ENCODE results near the gene RPN2. TPM values are rescaled to one million over a fixed set of nuclear protein-coding genes. Genes with fewer than 3 reads are reported as not detected.

Gene RPN2
- total RNA-seq, 1 experiment from 2014 or later, result 222 TPM

DNA sequence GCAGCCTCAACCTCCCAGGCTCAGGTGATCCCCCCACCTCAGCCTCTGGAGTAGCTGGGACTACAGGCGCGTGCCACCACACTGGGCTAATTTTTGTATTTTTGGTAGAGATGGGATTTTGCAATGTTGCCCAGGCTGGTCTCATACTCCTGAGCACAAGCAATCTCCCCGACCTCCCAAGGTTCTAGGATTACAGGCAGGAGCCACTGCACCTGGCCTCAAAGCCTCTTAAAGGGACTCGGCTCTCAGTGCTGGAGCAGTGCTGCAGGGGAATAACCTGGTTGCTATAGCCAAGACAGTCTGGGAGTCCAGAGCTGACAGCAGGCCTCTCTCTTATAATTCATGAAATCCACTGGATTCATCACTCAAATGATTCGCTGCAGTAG lies 65.4 kb downstream of the RPN2 start:
- H3K4me3 ChIP-seq (ENCODE audit: low read depth, low read length, poor library complexity, severe bottlenecking), result no peak overlapping the region
- no peaks in the 10 kb centered on the region for H3K4me1 ChIP-seq (ENCODE audit: insufficient read depth, low read length, poor library complexity, severe bottlenecking)
- H3K36me3 ChIP-seq (ENCODE audit: insufficient read depth, low read length, poor library complexity, severe bottlenecking), result peaks cover 39% of the 10 kb centered on the region
- BruUV-seq (replicated peaks), result no TSS peak
- H3K27ac ChIP-seq (ENCODE audit: low read depth, low read length, poor library complexity, severe bottlenecking), result no peak overlapping the region
- H3K9me3 ChIP-seq (ENCODE audit: low read depth, low read length, poor library complexity, severe bottlenecking), result no peaks in the 10 kb centered on the region
- H3K27me3 ChIP-seq (replicated peaks; ENCODE audit: insufficient read depth, low read depth, low read length, poor library complexity), result no peaks in the 10 kb centered on the region
- ChIA-PET CTCF (no interaction called here), POLR2A (ENCODE audit: low non-redundant PET) (no interaction called here)
- DNase-seq (ENCODE audit: low spot score), result no peak
- intact Hi-C loops (cut with micrococcal nuclease; ENCODE audit: unreplicated experiment), result no loop called here
- TF ChIP-seq EZH2 (IDR thresholded peaks at IDR 0.05; ENCODE audit: borderline replicate concordance, low read depth, low read length, poor library complexity, severe bottlenecking), result no peak
- TF ChIP-seq, protein P1, sequence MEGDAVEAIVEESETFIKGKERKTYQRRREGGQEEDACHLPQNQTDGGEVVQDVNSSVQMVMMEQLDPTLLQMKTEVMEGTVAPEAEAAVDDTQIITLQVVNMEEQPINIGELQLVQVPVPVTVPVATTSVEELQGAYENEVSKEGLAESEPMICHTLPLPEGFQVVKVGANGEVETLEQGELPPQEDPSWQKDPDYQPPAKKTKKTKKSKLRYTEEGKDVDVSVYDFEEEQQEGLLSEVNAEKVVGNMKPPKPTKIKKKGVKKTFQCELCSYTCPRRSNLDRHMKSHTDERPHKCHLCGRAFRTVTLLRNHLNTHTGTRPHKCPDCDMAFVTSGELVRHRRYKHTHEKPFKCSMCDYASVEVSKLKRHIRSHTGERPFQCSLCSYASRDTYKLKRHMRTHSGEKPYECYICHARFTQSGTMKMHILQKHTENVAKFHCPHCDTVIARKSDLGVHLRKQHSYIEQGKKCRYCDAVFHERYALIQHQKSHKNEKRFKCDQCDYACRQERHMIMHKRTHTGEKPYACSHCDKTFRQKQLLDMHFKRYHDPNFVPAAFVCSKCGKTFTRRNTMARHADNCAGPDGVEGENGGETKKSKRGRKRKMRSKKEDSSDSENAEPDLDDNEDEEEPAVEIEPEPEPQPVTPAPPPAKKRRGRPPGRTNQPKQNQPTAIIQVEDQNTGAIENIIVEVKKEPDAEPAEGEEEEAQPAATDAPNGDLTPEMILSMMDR (conservative IDR thresholded peaks at IDR 0.05; ENCODE audit: low read depth, low read length), result no peak

GRCh38 chr20:37245216-37246150 lies 66.4 kb downstream of the RPN2 start:
- CTCF ChIA-PET, result no interaction called here
- BruUV-seq (replicated peaks), result no TSS peak
- H3K27ac ChIP-seq (ENCODE audit: low read depth, low read length, poor library complexity, severe bottlenecking), result no peak overlapping the region
- no peaks in the 10 kb centered on the region for H3K9me3 ChIP-seq (ENCODE audit: low read depth, low read length, poor library complexity, severe bottlenecking)
- H3K27me3 ChIP-seq (replicated peaks; ENCODE audit: insufficient read depth, low read depth, low read length, poor library complexity), result no peaks in the 10 kb centered on the region
- intact Hi-C loops (cut with micrococcal nuclease; ENCODE audit: unreplicated experiment), result no loop called here
- DNase-seq (ENCODE audit: low spot score), result no peak
- peaks cover 30% of the 10 kb centered on the region for H3K36me3 ChIP-seq (ENCODE audit: insufficient read depth, low read length, poor library complexity, severe bottlenecking)
- POLR2A ChIA-PET (ENCODE audit: low non-redundant PET), result no interaction called here
- no peaks in the 10 kb centered on the region for H3K4me1 ChIP-seq (ENCODE audit: insufficient read depth, low read length, poor library complexity, severe bottlenecking)
- no peak overlapping the region for H3K4me3 ChIP-seq (ENCODE audit: low read depth, low read length, poor library complexity, severe bottlenecking)
- TF ChIP-seq, protein P1 (conservative IDR thresholded peaks at IDR 0.05; ENCODE audit: low read depth, low read length), result no peak
- no peak for TF ChIP-seq EZH2 (IDR thresholded peaks at IDR 0.05; ENCODE audit: borderline replicate concordance, low read depth, low read length, poor library complexity, severe bottlenecking)

DNA sequence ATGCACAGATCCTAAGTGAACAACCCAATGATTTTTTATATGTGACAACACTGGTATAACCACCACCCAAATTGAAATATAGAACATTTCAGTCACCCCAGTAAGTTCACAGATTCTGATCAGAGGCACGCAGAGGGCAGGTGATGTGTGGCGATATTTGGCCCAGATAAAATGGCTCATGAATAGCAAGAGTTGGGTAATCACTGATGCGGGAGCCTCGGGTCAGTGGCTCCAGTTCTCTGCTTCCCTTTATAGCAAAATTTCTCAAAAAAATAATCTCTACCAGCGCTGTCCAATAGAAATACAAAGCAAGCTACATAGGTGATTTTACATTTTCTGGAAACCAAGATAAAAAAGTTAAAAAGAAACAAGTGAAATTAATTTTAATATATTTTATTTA lies 67.6 kb downstream of the RPN2 start:
- TF ChIP-seq, protein P1 (conservative IDR thresholded peaks at IDR 0.05; ENCODE audit: low read depth, low read length), result no peak
- TF ChIP-seq EZH2 (IDR thresholded peaks at IDR 0.05; ENCODE audit: borderline replicate concordance, low read depth, low read length, poor library complexity, severe bottlenecking), result no peak
- no TSS peak for BruUV-seq (replicated peaks)
- Histone ChIP-seq H3K36me3 (ENCODE audit: insufficient read depth, low read length, poor library complexity, severe bottlenecking) (peaks cover 19% of the 10 kb centered on the region), H3K27ac (ENCODE audit: low read depth, low read length, poor library complexity, severe bottlenecking) (no peak overlapping the region), H3K4me1 (ENCODE audit: insufficient read depth, low read length, poor library complexity, severe bottlenecking) (no peaks in the 10 kb centered on the region), H3K27me3 (replicated peaks; ENCODE audit: insufficient read depth, low read depth, low read length, poor library complexity) (no peaks in the 10 kb centered on the region), H3K9me3 (ENCODE audit: low read depth, low read length, poor library complexity, severe bottlenecking) (no peaks in the 10 kb centered on the region), H3K4me3 (ENCODE audit: low read depth, low read length, poor library complexity, severe bottlenecking) (no peak overlapping the region)
- ChIA-PET POLR2A (ENCODE audit: low non-redundant PET) (no interaction called here), CTCF (no interaction called here)
- DNase-seq (ENCODE audit: low spot score), result no peak
- intact Hi-C loops (cut with micrococcal nuclease; ENCODE audit: unreplicated experiment), result no loop called here
